Stimulated activated CD8-positive, alpha-beta memory T cell treated with anti-CD3 and anti-CD28 coated beads, Interleukin-12 subunit alpha, Interleukin-12 subunit beta, amount 100 ng/mL, for 4 hours (primary cell): ENCODE results near the gene FOXJ1.
"Not testable (repeated sequence)": the region's sequence is repeated elsewhere in the genome, so short reads cannot be mapped to it uniquely, and the experiment has no call there.

Experiments
- DNase-seq: peaks from one replicate; pipeline ENCODE4 v3.0.0-alpha.2; 2020; ENCODE audit warnings: low read depth

Gene FOXJ1

GRCh38 chr17:76141212-76142038 is at the start of gene FOXJ1:
Gene FOXJ1 (minus strand): TSS chr17:76141245. CDS start chr17:76140395, 850 bp downstream.
- peak; percentile 84 for DNase-seq

- DNase-seq: no peak
Measured at GRCh38 chr17:76189741-76190140, 48.7 kb upstream of the FOXJ1 start.

GRCh38 chr17:76189247-76189646 is 48.2 kb upstream of the FOXJ1 start:
- DNase-seq: no peak

- DNase-seq: no peak
Measured at GRCh38 chr17:76188213-76189016, 47.4 kb upstream of the FOXJ1 start.

- DNase-seq: not testable (repeated sequence)
Measured at GRCh38 chr17:76186774-76187173, 45.7 kb upstream of the FOXJ1 start.

GRCh38 chr17:76184290-76184689 is 43.2 kb upstream of the FOXJ1 start:
- no peak for DNase-seq

- DNase-seq: peak; percentile 82
Measured at GRCh38 chr17:76182016-76182764, 41.1 kb upstream of the FOXJ1 start.

- DNase-seq: no peak
Measured at GRCh38 chr17:76179496-76180467, 38.7 kb upstream of the FOXJ1 start.

- DNase-seq: no peak
Measured at GRCh38 chr17:76178124-76178523, 37.1 kb upstream of the FOXJ1 start.

GRCh38 chr17:76176701-76177574 is 35.9 kb upstream of the FOXJ1 start:
- no peak for DNase-seq

- DNase-seq: no peak
Measured at GRCh38 chr17:76174037-76174436, 33.0 kb upstream of the FOXJ1 start.

- no peak for DNase-seq
Measured at GRCh38 chr17:76173474-76173873, 32.4 kb upstream of the FOXJ1 start.

GRCh38 chr17:76171706-76172105 is 30.7 kb upstream of the FOXJ1 start:
- DNase-seq: no peak

- no peak for DNase-seq
Measured at GRCh38 chr17:76170114-76170513, 29.1 kb upstream of the FOXJ1 start.

- DNase-seq: no peak
Measured at GRCh38 chr17:76166906-76167305, 25.9 kb upstream of the FOXJ1 start.

GRCh38 chr17:76166168-76166567 is 25.1 kb upstream of the FOXJ1 start:
- no peak for DNase-seq

GRCh38 chr17:76164331-76164730 is 23.3 kb upstream of the FOXJ1 start:
- no peak for DNase-seq

- no peak for DNase-seq
Measured at GRCh38 chr17:76163919-76164318, 22.9 kb upstream of the FOXJ1 start.

GRCh38 chr17:76161619-76162266 is 20.7 kb upstream of the FOXJ1 start:
- no peak for DNase-seq
